ENCODE measurements around the gene GLRA1. TPM values are rescaled to one million over a fixed set of nuclear protein-coding genes. Genes with fewer than 3 reads are reported as not detected.

The GLRA1 gene
- total and polyA plus RNA-seq, 4 donors = not detected

DNA sequence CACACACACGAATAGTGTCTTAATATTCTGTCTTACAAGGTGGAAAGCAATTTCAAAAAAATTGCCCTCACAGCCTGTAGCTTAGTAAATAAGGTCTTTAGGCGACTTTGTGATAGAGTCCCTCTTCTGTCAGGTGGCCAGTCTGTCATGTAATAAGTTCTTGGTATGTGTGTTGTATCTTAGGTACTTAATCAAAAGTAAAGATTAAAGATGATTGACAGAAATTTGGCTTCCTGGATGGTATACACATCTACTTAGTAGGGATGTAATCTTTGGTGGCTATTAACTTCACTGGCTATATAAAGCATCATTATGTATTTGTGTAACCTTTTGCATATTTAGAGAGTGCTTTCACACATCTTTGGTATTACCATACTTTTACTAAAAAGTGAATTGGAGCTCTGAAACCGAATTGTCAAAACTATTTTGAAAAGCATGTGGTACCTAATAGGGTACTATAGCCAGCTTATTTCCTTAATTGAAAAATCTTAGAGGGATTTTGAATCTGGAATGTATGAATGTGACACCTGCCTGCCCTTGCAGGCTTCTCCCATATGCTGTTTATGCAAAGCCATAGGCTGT, 149.5 kb downstream of the GLRA1 start:
- no peak overlapping the region for H3K27ac ChIP-seq (ENCODE audit: low read depth in 1 of 2, low read length in 2 of 2)
- no peak for DNase-seq (ENCODE audit: low spot score)
- TF ChIP-seq GABPA (IDR thresholded peaks at IDR 0.05 in 1 of 2, conservative IDR thresholded peaks at IDR 0.05 in 1 of 2) = no peak
- TF ChIP-seq NR2F2 (IDR thresholded peaks at IDR 0.05) = no peak
- TF ChIP-seq, protein P1, sequence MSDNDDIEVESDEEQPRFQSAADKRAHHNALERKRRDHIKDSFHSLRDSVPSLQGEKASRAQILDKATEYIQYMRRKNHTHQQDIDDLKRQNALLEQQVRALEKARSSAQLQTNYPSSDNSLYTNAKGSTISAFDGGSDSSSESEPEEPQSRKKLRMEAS (IDR thresholded peaks at IDR 0.05) = no peak
- TF ChIP-seq, protein P2, sequence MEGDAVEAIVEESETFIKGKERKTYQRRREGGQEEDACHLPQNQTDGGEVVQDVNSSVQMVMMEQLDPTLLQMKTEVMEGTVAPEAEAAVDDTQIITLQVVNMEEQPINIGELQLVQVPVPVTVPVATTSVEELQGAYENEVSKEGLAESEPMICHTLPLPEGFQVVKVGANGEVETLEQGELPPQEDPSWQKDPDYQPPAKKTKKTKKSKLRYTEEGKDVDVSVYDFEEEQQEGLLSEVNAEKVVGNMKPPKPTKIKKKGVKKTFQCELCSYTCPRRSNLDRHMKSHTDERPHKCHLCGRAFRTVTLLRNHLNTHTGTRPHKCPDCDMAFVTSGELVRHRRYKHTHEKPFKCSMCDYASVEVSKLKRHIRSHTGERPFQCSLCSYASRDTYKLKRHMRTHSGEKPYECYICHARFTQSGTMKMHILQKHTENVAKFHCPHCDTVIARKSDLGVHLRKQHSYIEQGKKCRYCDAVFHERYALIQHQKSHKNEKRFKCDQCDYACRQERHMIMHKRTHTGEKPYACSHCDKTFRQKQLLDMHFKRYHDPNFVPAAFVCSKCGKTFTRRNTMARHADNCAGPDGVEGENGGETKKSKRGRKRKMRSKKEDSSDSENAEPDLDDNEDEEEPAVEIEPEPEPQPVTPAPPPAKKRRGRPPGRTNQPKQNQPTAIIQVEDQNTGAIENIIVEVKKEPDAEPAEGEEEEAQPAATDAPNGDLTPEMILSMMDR (IDR thresholded peaks at IDR 0.05; ENCODE audit: low read depth, low read length, missing input control) = no peak
- TF ChIP-seq TAF1 (conservative IDR thresholded peaks at IDR 0.05) = no peak
- TF ChIP-seq HNF4A (conservative IDR thresholded peaks at IDR 0.05) = no peak
- TF ChIP-seq, protein P3, sequence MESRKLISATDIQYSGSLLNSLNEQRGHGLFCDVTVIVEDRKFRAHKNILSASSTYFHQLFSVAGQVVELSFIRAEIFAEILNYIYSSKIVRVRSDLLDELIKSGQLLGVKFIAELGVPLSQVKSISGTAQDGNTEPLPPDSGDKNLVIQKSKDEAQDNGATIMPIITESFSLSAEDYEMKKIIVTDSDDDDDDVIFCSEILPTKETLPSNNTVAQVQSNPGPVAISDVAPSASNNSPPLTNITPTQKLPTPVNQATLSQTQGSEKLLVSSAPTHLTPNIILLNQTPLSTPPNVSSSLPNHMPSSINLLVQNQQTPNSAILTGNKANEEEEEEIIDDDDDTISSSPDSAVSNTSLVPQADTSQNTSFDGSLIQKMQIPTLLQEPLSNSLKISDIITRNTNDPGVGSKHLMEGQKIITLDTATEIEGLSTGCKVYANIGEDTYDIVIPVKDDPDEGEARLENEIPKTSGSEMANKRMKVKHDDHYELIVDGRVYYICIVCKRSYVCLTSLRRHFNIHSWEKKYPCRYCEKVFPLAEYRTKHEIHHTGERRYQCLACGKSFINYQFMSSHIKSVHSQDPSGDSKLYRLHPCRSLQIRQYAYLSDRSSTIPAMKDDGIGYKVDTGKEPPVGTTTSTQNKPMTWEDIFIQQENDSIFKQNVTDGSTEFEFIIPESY (IDR thresholded peaks at IDR 0.05) = no peak
- TF ChIP-seq SP1 (IDR thresholded peaks at IDR 0.05) = no peak
- TF ChIP-seq RAD21 (IDR thresholded peaks at IDR 0.05) = no peak
- TF ChIP-seq JUND (IDR thresholded peaks at IDR 0.05) = no peak
- no peak for TF ChIP-seq YY1 (IDR thresholded peaks at IDR 0.05)
- no peak for TF ChIP-seq RXRA (IDR thresholded peaks at IDR 0.05)
- TF ChIP-seq FOXA1 (IDR thresholded peaks at IDR 0.05) = no peak
- TF ChIP-seq FOXA2 (IDR thresholded peaks at IDR 0.05) = no peak
- TF ChIP-seq HNF4G (IDR thresholded peaks at IDR 0.05) = no peak
- TF ChIP-seq EGR1 (IDR thresholded peaks at IDR 0.05; ENCODE audit: low read depth in 2 of 2) = no peak
- TF ChIP-seq, protein P4, sequence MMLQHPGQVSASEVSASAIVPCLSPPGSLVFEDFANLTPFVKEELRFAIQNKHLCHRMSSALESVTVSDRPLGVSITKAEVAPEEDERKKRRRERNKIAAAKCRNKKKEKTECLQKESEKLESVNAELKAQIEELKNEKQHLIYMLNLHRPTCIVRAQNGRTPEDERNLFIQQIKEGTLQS (IDR thresholded peaks at IDR 0.05) = no peak
- TF ChIP-seq, protein P5, sequence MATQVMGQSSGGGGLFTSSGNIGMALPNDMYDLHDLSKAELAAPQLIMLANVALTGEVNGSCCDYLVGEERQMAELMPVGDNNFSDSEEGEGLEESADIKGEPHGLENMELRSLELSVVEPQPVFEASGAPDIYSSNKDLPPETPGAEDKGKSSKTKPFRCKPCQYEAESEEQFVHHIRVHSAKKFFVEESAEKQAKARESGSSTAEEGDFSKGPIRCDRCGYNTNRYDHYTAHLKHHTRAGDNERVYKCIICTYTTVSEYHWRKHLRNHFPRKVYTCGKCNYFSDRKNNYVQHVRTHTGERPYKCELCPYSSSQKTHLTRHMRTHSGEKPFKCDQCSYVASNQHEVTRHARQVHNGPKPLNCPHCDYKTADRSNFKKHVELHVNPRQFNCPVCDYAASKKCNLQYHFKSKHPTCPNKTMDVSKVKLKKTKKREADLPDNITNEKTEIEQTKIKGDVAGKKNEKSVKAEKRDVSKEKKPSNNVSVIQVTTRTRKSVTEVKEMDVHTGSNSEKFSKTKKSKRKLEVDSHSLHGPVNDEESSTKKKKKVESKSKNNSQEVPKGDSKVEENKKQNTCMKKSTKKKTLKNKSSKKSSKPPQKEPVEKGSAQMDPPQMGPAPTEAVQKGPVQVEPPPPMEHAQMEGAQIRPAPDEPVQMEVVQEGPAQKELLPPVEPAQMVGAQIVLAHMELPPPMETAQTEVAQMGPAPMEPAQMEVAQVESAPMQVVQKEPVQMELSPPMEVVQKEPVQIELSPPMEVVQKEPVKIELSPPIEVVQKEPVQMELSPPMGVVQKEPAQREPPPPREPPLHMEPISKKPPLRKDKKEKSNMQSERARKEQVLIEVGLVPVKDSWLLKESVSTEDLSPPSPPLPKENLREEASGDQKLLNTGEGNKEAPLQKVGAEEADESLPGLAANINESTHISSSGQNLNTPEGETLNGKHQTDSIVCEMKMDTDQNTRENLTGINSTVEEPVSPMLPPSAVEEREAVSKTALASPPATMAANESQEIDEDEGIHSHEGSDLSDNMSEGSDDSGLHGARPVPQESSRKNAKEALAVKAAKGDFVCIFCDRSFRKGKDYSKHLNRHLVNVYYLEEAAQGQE (IDR thresholded peaks at IDR 0.05) = no peak
- H3K4me1 ChIP-seq (ENCODE audit: control insufficient read depth in 4 of 4, insufficient read depth in 4 of 4, low read length in 3 of 4) = peaks cover 6 to 59% (median 33%) of the 10 kb centered on the region in 4 donors
- 45% methylated on average over 3 of the region's 3 CpGs for WGBS
- no peaks in the 10 kb centered on the region for H3K9me3 ChIP-seq (ENCODE audit: control insufficient read depth in 4 of 4, low read length in 3 of 4)
- no peak overlapping the region for H3K9ac ChIP-seq (ENCODE audit: low read depth in 1 of 2, low read length in 2 of 2)
- no peaks in the 10 kb centered on the region for H3K27me3 ChIP-seq (ENCODE audit: control insufficient read depth in 4 of 4, insufficient read depth in 4 of 4, low read length in 3 of 4)
- no peak overlapping the region for H3K4me3 ChIP-seq (ENCODE audit: low read depth in 1 of 3, low read length in 3 of 3)
- H3K36me3 ChIP-seq (ENCODE audit: control insufficient read depth in 4 of 4, insufficient read depth in 3 of 4, low read depth in 1 of 4, low read length in 3 of 4) = peaks cover 0 to 7% (median 0%) of the 10 kb centered on the region in 4 donors

Measured in liver (tissue), 9 donors.